ENCODE data around the gene WDSUB1.

The WDSUB1 gene

DNA sequence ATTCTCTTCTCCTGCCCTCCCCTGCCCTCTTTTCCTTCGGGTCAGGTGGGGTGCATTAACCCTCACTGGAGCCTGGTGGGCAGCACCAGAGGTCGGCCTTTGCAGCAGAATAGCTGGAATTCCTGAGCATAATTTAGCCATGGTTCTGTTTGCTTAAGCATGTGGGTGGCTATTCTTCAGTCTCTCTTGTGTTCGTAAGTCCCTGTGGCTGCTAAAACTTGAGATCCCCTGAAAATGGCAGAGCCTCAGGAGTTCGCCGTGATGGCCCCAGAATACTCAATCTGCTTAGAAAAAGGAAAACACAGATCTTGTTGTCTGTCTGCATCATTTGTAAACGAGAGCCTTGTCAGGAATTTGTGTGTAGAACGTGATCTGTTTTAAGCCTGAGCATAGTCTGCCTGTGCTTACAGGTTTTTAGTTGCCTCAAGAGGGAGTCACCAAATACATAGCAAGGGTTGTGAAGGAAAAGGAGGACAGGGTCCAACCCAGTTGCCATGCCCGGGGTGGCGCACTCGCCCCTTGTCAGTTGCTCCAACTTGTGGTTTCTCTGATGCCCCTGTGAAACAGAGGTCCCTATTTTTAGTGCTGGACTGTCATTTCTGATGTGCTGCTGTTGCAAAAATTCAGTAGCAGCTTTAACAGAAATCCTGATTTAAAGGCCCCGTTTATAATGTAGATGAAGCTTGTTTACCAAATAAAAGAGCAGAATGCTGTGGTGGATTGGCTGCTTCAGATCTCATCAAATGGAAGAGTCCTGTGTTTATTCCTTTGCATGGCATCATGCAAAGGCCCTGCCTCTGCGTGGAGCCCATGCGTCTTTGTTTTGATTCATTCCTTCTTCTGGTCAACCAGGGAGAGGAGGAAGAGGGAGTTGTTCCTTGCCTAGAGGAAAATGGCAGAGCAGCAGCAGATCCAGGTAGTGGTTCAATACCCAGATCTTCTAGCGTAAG lies 74.8 kb downstream of the WDSUB1 start:
- peaks cover 4 to 30% of the 10 kb centered on the region in 2 donors for H3K36me3 ChIP-seq (ENCODE audit: control insufficient read depth in 1 of 2, insufficient read depth in 2 of 2, low read length in 2 of 2)
- H3K4me3 ChIP-seq (ENCODE audit: low read depth in 1 of 2, low read length in 2 of 2) = no peak overlapping the region
- H3K27ac ChIP-seq (ENCODE audit: low read depth, low read length) = no peak overlapping the region

GRCh38 chr2:159209341-159210306 lies 76.9 kb downstream of the WDSUB1 start:
- Histone ChIP-seq H3K4me3 (ENCODE audit: low read depth in 1 of 2, low read length in 2 of 2) (no peak overlapping the region), H3K27me3 (ENCODE audit: control insufficient read depth in 1 of 2, insufficient read depth in 2 of 2, low read length in 2 of 2) (no peaks in the 10 kb centered on the region), H3K9me3 (ENCODE audit: control insufficient read depth in 1 of 2, low read length in 2 of 2) (no peaks in the 10 kb centered on the region), H3K4me1 (ENCODE audit: control insufficient read depth in 1 of 2, insufficient read depth in 2 of 2, low read length in 2 of 2) (no peaks in the 10 kb centered on the region), H3K27ac (ENCODE audit: low read depth, low read length) (no peak overlapping the region), H3K9ac (ENCODE audit: low read depth in 1 of 2, low read length in 2 of 2) (no peak overlapping the region), H3K36me3 (ENCODE audit: control insufficient read depth in 1 of 2, insufficient read depth in 2 of 2, low read length in 2 of 2) (peaks cover 15 to 24% of the 10 kb centered on the region in 2 donors)

More for the DNA sequence above, 74.8 kb downstream of the WDSUB1 start:
- no peak overlapping the region for H3K9ac ChIP-seq (ENCODE audit: low read depth in 1 of 2, low read length in 2 of 2)
- no peaks in the 10 kb centered on the region for H3K4me1 ChIP-seq (ENCODE audit: control insufficient read depth in 1 of 2, insufficient read depth in 2 of 2, low read length in 2 of 2)
- H3K9me3 ChIP-seq (ENCODE audit: control insufficient read depth in 1 of 2, low read length in 2 of 2) = no peaks in the 10 kb centered on the region
- H3K27me3 ChIP-seq (ENCODE audit: control insufficient read depth in 1 of 2, insufficient read depth in 2 of 2, low read length in 2 of 2) = no peaks in the 10 kb centered on the region

DNA sequence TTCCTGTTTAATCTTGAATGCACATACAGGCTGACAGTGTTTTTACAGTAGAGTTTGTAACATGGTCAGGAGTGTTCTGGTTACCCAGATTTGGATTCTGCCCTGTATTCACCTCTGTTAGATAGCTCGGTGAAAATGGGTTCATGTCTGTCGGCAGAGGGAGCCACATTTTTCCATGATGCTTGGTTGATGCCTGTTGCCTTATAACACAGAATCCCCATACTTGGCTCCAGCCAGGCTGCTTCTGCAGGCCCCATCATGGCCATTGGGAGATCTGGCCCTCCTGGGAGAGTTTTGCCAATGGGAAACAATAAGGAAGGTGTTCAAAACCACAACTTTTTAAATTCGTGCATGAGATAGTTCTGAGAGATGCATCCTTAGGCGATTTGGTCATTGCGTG lies 78.1 kb downstream of the WDSUB1 start:
- Histone ChIP-seq H3K9ac (ENCODE audit: low read depth in 1 of 2, low read length in 2 of 2) (no peak overlapping the region), H3K36me3 (ENCODE audit: control insufficient read depth in 1 of 2, insufficient read depth in 2 of 2, low read length in 2 of 2) (peaks cover 14 to 24% of the 10 kb centered on the region in 2 donors), H3K4me3 (ENCODE audit: low read depth in 1 of 2, low read length in 2 of 2) (no peak overlapping the region), H3K9me3 (ENCODE audit: control insufficient read depth in 1 of 2, low read length in 2 of 2) (no peaks in the 10 kb centered on the region), H3K27ac (ENCODE audit: low read depth, low read length) (no peak overlapping the region), H3K4me1 (ENCODE audit: control insufficient read depth in 1 of 2, insufficient read depth in 2 of 2, low read length in 2 of 2) (no peaks in the 10 kb centered on the region), H3K27me3 (ENCODE audit: control insufficient read depth in 1 of 2, insufficient read depth in 2 of 2, low read length in 2 of 2) (no peaks in the 10 kb centered on the region)

DNA sequence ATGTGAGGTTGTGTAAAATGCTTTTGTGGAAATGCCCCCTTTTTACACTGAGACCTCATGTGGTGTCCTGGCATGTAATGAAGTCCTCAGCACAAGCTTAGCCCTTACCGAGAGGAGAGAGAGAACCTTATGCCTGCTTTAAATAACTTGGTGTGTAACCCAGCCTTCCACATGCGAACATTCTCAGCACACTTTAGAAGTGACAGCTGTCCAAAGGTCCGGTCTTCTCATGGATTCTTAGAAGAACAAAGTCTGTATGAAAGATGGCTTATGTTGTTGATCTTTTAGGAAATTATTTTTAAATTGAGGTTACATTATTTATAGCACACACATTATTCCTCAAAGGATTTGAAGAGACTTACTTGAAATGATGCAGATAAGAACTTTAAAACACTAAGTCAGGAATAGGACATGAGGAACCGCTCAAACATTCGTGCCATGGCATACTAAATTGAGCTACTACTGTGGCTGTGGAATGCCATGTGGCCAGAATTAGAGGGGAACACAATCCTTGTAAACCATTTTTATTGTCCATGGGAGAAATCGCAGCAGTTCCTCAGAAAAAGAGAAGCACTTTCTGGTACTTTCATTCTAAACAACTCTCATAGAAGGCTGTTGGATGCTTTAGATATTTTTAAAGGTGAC lies 79.6 kb downstream of the WDSUB1 start:
- Histone ChIP-seq H3K4me1 (ENCODE audit: control insufficient read depth in 1 of 2, insufficient read depth in 2 of 2, low read length in 2 of 2) (no peaks in the 10 kb centered on the region), H3K27ac (ENCODE audit: low read depth, low read length) (no peak overlapping the region), H3K36me3 (ENCODE audit: control insufficient read depth in 1 of 2, insufficient read depth in 2 of 2, low read length in 2 of 2) (peaks cover 11 to 25% of the 10 kb centered on the region in 2 donors), H3K9ac (ENCODE audit: low read depth in 1 of 2, low read length in 2 of 2) (no peak overlapping the region), H3K27me3 (ENCODE audit: control insufficient read depth in 1 of 2, insufficient read depth in 2 of 2, low read length in 2 of 2) (no peaks in the 10 kb centered on the region), H3K9me3 (ENCODE audit: control insufficient read depth in 1 of 2, low read length in 2 of 2) (no peaks in the 10 kb centered on the region), H3K4me3 (ENCODE audit: low read depth in 1 of 2, low read length in 2 of 2) (no peak overlapping the region)

- Histone ChIP-seq H3K27me3 (ENCODE audit: control insufficient read depth in 1 of 2, insufficient read depth in 2 of 2, low read length in 2 of 2) (no peaks in the 10 kb centered on the region), H3K9me3 (ENCODE audit: control insufficient read depth in 1 of 2, low read length in 2 of 2) (no peaks in the 10 kb centered on the region), H3K4me1 (ENCODE audit: control insufficient read depth in 1 of 2, insufficient read depth in 2 of 2, low read length in 2 of 2) (peaks cover 0 to 5% of the 10 kb centered on the region in 2 donors), H3K4me3 (ENCODE audit: low read depth in 1 of 2, low read length in 2 of 2) (no peak overlapping the region), H3K27ac (ENCODE audit: low read depth, low read length) (no peak overlapping the region), H3K36me3 (ENCODE audit: control insufficient read depth in 1 of 2, insufficient read depth in 2 of 2, low read length in 2 of 2) (peaks cover 17 to 40% of the 10 kb centered on the region in 2 donors), H3K9ac (ENCODE audit: low read depth in 1 of 2, low read length in 2 of 2) (no peak overlapping the region)
Observed at GRCh38 chr2:159204381-159205144, 81.9 kb downstream of the WDSUB1 start.

DNA sequence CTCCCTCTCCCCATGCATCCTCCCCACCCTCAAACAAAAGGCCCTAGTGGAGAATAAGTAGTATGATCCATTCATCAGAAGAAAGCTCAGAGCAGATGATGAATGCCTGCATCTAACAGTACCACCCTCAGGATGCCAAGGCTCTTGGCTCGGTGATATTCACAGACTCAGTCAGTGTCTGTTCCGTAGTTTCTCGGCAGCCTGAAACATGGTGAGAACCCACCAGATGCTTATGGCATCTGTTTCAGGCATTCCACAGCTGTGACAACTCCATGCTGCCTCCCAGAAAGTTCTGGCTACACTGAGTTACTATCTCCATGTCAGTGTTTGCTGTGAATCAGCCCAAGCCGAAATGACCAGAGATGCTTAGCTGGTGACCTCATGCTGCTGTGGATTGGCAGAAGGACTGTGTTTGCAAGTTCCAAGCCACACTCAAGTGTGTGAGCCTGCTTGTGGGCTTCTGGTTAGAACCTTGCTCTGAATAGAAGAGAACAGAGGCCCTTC lies 83.9 kb downstream of the WDSUB1 start:
- Histone ChIP-seq H3K9ac (ENCODE audit: low read depth in 1 of 2, low read length in 2 of 2) (no peak overlapping the region), H3K4me3 (ENCODE audit: low read depth in 1 of 2, low read length in 2 of 2) (no peak overlapping the region), H3K4me1 (ENCODE audit: control insufficient read depth in 1 of 2, insufficient read depth in 2 of 2, low read length in 2 of 2) (peaks cover 0 to 5% of the 10 kb centered on the region in 2 donors), H3K27ac (ENCODE audit: low read depth, low read length) (no peak overlapping the region), H3K27me3 (ENCODE audit: control insufficient read depth in 1 of 2, insufficient read depth in 2 of 2, low read length in 2 of 2) (no peaks in the 10 kb centered on the region), H3K36me3 (ENCODE audit: control insufficient read depth in 1 of 2, insufficient read depth in 2 of 2, low read length in 2 of 2) (peaks cover 33 to 53% of the 10 kb centered on the region in 2 donors), H3K9me3 (ENCODE audit: control insufficient read depth in 1 of 2, low read length in 2 of 2) (no peaks in the 10 kb centered on the region)

DNA sequence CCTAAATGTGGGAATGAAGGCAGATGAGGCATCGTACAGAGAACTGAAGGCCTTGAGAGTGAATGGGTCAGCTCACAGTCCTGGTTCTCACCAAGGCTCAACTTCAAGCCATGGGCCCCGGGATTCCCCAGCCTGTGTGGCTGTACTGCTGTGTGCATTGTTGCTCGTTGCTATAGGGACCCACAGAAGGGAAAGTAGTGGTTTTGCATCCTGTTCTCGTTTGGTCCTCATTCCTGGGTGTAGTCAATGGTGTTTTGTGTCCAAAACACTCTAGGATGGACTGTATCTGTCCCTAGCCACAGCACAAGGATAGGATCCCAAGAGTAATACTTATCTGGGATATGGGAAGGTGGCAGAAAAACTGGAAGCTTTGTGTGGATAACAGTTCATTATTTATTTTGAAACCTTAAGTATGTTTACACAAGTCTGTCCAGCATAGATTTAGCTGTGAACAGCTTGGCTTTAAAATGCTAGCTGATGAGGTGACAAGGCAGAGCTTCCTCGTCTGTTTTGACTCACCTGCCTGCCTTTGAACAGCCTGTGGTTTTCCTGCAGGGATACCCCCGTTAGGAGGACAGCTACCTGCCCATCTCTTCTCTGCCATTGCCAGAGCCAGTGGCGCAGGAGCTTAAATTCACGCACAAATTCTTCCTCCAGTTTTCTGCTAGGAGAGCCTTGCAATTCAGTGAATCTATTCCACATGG lies 85.0 kb downstream of the WDSUB1 start:
- H3K4me1 ChIP-seq (ENCODE audit: control insufficient read depth in 1 of 2, insufficient read depth in 2 of 2, low read length in 2 of 2) = peaks cover 0 to 5% of the 10 kb centered on the region in 2 donors
- peaks cover 36 to 58% of the 10 kb centered on the region in 2 donors for H3K36me3 ChIP-seq (ENCODE audit: control insufficient read depth in 1 of 2, insufficient read depth in 2 of 2, low read length in 2 of 2)
- H3K9me3 ChIP-seq (ENCODE audit: control insufficient read depth in 1 of 2, low read length in 2 of 2) = no peaks in the 10 kb centered on the region
- H3K27ac ChIP-seq (ENCODE audit: low read depth, low read length) = no peak overlapping the region
- no peak overlapping the region for H3K4me3 ChIP-seq (ENCODE audit: low read depth in 1 of 2, low read length in 2 of 2)
- no peaks in the 10 kb centered on the region for H3K27me3 ChIP-seq (ENCODE audit: control insufficient read depth in 1 of 2, insufficient read depth in 2 of 2, low read length in 2 of 2)
- no peak overlapping the region for H3K9ac ChIP-seq (ENCODE audit: low read depth in 1 of 2, low read length in 2 of 2)

DNA sequence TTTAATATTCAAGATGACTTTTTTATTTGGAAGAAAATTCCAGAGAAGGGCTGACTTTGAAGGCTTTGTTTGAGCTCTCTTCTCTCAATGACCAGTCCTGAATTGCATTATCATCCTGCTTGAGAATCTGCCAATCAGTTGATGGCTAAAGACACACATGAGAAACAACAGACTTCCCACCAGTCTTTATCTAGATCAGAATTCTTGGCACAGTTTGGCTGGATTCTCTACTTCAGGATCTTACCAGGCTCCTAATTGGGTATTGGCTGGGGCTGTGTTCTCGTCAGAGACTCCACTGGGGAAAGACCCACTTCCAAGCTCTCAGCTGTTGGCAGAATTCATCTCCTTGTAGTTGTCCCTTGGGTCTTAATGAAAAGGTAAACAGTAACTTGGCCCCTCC lies 86.0 kb downstream of the WDSUB1 start:
- Histone ChIP-seq H3K27ac (ENCODE audit: low read depth, low read length) (no peak overlapping the region), H3K36me3 (ENCODE audit: control insufficient read depth in 1 of 2, insufficient read depth in 2 of 2, low read length in 2 of 2) (peaks cover 37 to 59% of the 10 kb centered on the region in 2 donors), H3K9ac (ENCODE audit: low read depth in 1 of 2, low read length in 2 of 2) (no peak overlapping the region), H3K27me3 (ENCODE audit: control insufficient read depth in 1 of 2, insufficient read depth in 2 of 2, low read length in 2 of 2) (no peaks in the 10 kb centered on the region), H3K4me3 (ENCODE audit: low read depth in 1 of 2, low read length in 2 of 2) (no peak overlapping the region), H3K9me3 (ENCODE audit: control insufficient read depth in 1 of 2, low read length in 2 of 2) (no peaks in the 10 kb centered on the region), H3K4me1 (ENCODE audit: control insufficient read depth in 1 of 2, insufficient read depth in 2 of 2, low read length in 2 of 2) (peaks cover 0 to 5% of the 10 kb centered on the region in 2 donors)
